HG03103 (cell line): ENCODE measurements around the gene RAB3C.
"Not testable (repeated sequence)": the region's sequence is repeated elsewhere in the genome, so short reads cannot be mapped to it uniquely, and the experiment has no call there.

Experiments used
- ATAC-seq: cut with Tn5 transposase; IDR thresholded peaks from one replicate; pipeline ENCODE4 v1.9.1; 2021; ENCODE audit warnings: low read depth; ENCODE audit not compliant: unreplicated experiment

Gene RAB3C

GRCh38 chr5:58672521-58672920, 89.6 kb downstream of the RAB3C start:
- no peak for ATAC-seq

GRCh38 chr5:58674070-58674469, 91.2 kb downstream of the RAB3C start:
- ATAC-seq, result no peak

- ATAC-seq, result no peak
These were observed 91.8 kb downstream of the RAB3C start for GRCh38 chr5:58674711-58675110.

- no peak for ATAC-seq
These were observed 92.5 kb downstream of the RAB3C start for GRCh38 chr5:58675341-58675740.

DNA sequence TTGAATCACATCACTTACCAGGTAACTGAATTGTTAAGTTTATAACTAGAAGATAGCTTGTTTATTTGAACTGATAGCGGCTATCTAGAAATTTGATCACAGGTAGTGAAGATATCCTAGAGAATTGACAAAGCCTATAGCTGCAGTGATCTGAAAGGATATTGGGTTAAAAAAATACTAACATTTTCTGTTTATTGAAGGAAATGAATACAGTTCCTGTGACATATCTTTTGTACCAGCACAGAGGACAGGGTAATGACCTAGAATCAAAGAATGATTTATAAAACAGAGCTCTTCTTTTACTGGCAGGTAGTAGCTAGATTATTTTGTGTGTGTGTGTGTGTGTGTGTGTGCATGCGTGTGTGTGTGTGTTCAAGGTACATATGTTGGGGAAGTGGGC, 94.8 kb downstream of the RAB3C start:
- no peak for ATAC-seq

GRCh38 chr5:58680503-58680902, 97.6 kb downstream of the RAB3C start:
- ATAC-seq, result no peak

DNA sequence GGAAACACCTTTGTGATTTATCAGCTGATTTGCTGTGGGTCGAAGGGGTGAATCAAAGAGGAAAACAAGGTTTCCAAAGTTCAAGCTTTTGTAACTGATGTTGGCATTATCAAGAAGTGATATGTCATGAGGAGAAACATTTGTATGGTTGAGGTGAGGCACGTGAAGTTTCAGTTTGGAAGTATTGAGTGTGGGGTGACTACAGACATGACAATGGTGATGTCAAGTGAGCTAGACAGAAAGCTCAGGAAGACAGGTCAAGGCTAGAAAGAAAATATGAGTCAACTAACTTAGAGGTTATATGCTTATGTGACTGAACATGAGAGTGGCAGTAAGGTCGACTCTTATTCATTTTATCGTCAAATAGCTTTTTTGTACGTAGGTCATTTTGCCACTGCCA, 99.1 kb downstream of the RAB3C start:
- ATAC-seq, result no peak

DNA sequence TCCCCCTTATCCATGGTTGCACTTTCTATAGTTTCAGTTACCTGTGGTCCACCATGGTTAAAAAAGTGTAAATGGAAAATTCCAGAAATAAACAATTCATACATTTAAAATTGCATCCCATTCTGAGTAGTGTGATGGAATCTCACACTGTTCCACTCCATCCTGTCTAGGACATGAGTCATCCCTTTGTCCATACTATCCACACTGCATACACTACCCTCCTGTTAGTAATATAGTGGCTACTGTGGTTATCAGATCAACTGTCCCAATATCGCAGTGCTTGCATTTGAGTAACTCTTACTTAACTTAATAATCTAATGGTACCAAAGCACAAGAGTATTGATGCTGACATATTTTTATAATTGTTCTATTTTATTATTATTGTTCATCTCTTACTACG, 100.7 kb downstream of the RAB3C start:
- no peak for ATAC-seq

DNA sequence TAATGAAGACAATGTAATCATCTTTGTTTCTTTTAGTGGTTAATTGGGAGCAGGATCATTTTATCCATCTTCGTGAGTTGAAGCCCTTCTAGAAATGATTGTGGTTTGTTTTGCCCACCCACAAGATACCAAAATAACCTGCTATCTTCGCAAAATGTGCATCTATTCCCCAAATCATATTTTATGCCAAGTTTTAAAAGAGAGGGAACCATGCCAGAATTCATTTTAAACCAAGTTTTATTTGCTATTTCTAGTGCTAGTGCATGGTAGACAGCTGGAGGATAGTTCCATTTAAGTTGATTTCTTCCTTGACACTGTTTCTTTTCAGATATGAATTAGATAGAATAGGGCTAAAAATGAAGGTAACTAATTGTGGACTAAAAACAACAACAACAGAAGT, 104.2 kb downstream of the RAB3C start:
- ATAC-seq, result no peak

GRCh38 chr5:58687595-58687994, 104.7 kb downstream of the RAB3C start:
- ATAC-seq, result no peak

- ATAC-seq, result not testable (repeated sequence)
These were observed 116.3 kb downstream of the RAB3C start for GRCh38 chr5:58699088-58699761.

GRCh38 chr5:58699762-58700118, 116.9 kb downstream of the RAB3C start:
- no peak for ATAC-seq

- ATAC-seq, result no peak
These were observed 121.2 kb downstream of the RAB3C start for GRCh38 chr5:58703925-58704555.

DNA sequence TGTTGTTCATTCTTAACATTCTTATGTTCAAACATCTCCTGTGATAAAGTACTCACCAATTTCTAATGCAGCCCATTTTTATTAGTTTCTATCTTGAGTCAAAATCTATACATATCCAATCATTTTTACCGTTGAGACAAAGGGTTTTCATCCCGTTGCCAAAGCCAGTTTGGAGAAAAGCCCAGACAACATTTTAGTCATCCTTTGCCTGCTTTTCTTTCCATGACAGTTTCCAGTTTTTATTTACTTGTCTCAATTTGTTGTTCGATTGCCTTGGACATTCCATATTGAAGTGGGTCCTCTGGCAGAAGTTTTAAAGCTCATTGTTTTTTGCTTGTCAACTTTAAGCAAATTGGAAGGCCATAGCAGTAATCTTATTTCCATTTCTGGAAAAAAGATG, 123.9 kb downstream of the RAB3C start:
- ATAC-seq, result no peak

- no peak for ATAC-seq
These were observed 125.6 kb downstream of the RAB3C start for GRCh38 chr5:58708456-58708855.

- not testable (repeated sequence) for ATAC-seq
These were observed 127.5 kb downstream of the RAB3C start for GRCh38 chr5:58710425-58710824.

DNA sequence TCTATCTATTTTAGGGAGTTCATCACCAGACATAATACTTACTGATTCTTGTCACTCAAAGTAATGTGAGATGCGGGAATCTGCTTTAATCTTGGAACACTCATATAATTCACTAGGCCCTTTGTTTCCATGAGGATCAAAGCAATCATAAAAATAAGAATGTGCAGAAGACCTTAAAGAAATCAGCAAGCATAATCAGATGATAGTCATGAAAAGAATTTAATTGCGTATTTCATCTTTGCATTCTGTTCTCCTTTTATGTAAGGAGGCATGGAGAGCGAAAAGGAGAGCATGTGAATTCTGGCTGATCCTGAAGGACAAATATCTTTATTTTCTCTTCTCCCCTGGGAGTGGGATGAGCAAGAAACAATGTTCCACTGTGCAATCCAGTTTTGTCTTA, 128.0 kb downstream of the RAB3C start:
- no peak for ATAC-seq

DNA sequence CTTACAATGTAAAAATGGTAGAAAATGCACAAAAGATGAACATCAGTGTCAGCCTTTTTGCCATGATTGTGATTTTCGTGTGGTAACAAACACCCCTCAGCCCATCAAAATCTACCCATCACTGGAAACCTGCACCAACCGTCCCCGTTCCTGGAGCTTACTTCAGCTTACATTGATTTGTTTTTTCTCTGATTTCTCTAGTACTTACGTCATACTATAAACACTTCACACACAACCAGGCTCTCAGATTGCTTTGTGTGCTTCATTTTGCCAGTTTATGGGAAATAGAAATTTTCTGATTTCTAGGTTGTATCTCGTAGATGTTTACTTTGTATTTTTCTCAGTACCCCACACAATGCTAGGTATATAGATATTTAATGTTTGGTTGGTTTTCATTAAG, 129.1 kb downstream of the RAB3C start:
- ATAC-seq, result no peak

GRCh38 chr5:58714046-58714445, 131.2 kb downstream of the RAB3C start:
- ATAC-seq, result no peak

- no peak for ATAC-seq
These were observed 133.3 kb downstream of the RAB3C start for GRCh38 chr5:58715997-58716656.

DNA sequence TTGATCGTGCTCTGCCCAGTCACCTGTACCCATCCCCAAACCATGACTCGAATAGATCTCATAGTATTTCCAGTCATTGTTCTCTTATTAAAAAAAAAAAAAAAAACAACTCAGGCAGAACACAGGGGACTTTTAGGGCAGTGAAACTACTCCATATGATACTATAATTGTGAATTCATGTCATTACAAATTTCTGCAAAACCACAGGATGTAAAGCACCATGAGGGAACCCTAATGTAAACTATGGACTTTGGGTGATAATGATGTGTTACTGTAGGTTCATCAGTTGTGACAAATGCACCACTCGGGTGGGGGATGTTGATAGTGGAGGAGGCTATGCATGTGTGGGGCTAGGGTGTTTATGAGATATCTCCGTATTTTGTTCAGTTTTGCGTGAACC, 133.8 kb downstream of the RAB3C start:
- no peak for ATAC-seq
